ENCODE data around the gene PALLD.

DNA sequence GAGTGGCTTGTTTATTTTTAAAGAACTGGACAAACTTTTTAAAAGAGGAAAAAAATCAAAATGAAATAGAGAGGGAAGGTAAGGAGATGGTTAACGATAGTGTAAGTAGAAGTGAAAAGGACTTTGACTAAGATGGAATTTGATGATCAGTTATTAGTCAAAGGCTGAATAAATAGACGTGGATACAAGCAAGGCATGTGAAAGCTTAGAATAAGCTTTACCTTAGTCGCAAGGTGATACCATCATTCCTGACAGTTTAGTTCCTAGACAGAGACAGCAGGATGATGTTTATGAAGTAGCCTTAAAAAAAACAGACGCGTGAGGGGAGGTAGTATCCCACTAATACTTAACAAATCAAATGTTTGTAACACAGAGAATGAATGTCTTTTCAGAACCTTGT lies 97.3 kb downstream of the PALLD start:
- TF ChIP-seq EZH2 (optimal IDR thresholded peaks at IDR 0.05; ENCODE audit: low read depth, low read length) (no peak), EZH2phosphoT487 (IDR thresholded peaks at IDR 0.05; ENCODE audit: low read length) (no peak)
